Activated naive CD4-positive, alpha-beta T cell treated with anti-CD3 and anti-CD28 coated beads, Interleukin-2, amount 50 U/mL, for 24 hours (primary cell): Measurements from ENCODE around the gene STARD13.

Source experiments
- H3K27ac Mint-ChIP-seq: one replicate; pipeline ENCODE4 v1.8.0; 2021; ENCODE audit warnings: mild to moderate bottlenecking, mixed read lengths
- H3K27me3 Mint-ChIP-seq: one replicate; pipeline ENCODE4 v1.8.0; 2021; ENCODE audit warnings: mixed read lengths
- H3K36me3 Mint-ChIP-seq: one replicate; pipeline ENCODE4 v1.8.0; 2021; ENCODE audit warnings: mixed read lengths
- H3K4me1 Mint-ChIP-seq: one replicate; pipeline ENCODE4 v1.8.0; 2021; ENCODE audit warnings: mixed read lengths
- H3K4me3 Mint-ChIP-seq: one replicate; pipeline ENCODE4 v1.8.0; 2021; ENCODE audit warnings: mild to moderate bottlenecking, mixed read lengths
- H3K9me3 Mint-ChIP-seq: one replicate; pipeline ENCODE4 v1.8.0; 2021; ENCODE audit warnings: mixed read lengths

Gene STARD13

GRCh38 chr13:33193428-33193974 is 92.1 kb downstream of the STARD13 start:
- Mint-ChIP-seq H3K27me3 (peaks cover 10% of the 10 kb centered on the region), H3K9me3 (no peaks in the 10 kb centered on the region), H3K36me3 (no peaks in the 10 kb centered on the region), H3K4me3 (no peak overlapping the region), H3K27ac (no peak overlapping the region), H3K4me1 (no peaks in the 10 kb centered on the region)

DNA sequence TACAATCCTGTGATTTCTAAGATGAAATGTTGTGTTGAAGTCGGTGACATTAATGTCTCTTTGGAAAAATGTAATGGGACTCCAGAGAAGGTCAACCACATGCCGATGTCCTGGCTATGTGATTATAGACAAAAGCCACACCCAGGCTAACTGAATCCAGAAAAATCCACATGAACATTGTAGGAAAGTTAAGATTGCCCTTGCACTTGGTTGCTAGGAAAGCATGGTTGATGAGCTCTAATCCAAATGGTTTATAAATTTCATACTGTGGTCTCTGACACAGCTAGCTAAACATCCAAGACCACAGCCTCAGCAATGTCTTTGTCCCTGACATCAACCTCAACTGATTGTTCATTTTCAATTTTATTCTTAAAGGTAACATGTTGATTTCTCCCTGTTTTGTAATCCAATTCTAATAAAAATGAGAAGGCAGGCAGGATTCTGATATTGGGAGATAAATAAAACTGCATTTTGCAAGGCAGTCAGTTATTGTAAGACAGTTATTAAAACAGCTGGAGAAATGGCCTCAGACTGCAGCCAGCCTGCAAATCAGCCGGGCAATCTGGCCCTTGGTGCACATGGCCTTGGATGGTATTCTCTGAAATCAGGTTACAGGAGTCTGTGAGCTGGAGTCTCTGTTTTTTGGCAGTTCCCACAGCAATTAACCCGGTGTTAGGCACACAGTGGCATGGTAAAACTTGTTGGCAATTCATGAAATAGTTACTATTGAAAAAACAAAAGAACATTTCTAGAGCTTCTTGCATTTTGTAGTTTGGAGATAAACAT is 93.9 kb downstream of the STARD13 start:
- Mint-ChIP-seq H3K36me3 (no peaks in the 10 kb centered on the region), H3K4me1 (no peaks in the 10 kb centered on the region), H3K27me3 (peaks cover 6% of the 10 kb centered on the region), H3K9me3 (no peaks in the 10 kb centered on the region), H3K27ac (no peak overlapping the region), H3K4me3 (no peak overlapping the region)

- no peak overlapping the region for H3K27ac Mint-ChIP-seq
- no peaks in the 10 kb centered on the region for H3K4me1 Mint-ChIP-seq
- no peak overlapping the region for H3K4me3 Mint-ChIP-seq
- H3K9me3 Mint-ChIP-seq = no peaks in the 10 kb centered on the region
- no peaks in the 10 kb centered on the region for H3K36me3 Mint-ChIP-seq
- H3K27me3 Mint-ChIP-seq = peaks cover 6% of the 10 kb centered on the region
These were observed 96.1 kb downstream of the STARD13 start for GRCh38 chr13:33189470-33189869.

DNA sequence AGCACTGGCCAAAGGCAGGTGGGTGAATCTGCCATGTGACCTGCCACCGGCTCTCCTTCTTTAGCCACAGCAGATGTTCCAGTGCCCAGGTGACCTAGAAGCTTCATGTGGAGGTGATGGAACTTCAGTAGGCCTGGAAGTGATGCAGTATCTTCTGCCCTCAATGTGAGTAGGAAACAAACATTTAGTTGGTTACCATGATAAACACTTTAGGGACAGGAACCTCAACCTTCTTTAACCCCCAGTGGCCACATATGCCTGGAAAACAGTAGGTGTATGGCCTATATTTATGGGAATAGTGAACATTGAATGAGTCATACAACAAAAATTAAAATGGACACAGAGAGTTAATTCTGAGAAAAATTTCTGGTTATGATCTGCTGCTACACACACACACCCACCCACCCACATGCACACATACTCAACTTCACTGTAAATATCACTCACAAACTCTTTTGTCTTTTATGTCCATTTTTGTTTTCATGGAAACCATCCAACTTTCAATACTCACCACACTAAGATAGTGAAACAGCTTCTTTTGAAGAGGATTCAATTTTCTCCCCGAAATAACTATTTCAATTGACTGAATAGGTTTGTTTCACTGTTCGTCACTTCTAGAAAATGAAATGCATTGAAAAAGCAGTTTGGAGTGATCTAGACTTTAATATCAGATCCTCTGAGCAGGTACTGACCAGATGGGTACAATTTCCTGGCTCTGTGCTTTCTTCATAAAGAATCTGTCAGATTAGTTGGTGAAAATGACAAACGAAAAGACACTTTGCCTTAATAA is 97.3 kb downstream of the STARD13 start:
- no peaks in the 10 kb centered on the region for H3K36me3 Mint-ChIP-seq
- H3K4me1 Mint-ChIP-seq = no peaks in the 10 kb centered on the region
- H3K27ac Mint-ChIP-seq = no peak overlapping the region
- H3K4me3 Mint-ChIP-seq = no peak overlapping the region
- H3K9me3 Mint-ChIP-seq = no peaks in the 10 kb centered on the region
- peaks cover 9% of the 10 kb centered on the region for H3K27me3 Mint-ChIP-seq

DNA sequence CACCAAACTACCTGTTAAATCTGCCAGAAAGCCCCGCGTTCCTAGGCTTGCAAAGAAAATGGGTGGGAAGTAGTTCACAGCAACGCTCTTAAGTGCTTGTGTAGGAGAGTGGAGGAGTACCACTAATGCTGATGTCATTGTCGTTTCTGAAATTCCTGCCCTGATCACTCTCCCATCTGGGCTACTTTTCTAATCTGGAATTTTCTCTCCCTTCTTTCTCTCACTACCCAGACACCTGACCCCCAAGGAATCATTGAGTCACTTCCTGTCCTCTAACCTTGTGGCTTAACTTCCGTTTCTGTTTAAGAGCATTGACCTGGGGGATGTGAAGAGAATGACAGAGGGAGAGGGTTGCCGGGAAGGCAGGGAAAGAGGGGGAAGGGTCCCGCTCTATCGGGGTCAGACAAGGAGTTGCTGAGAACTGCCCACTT is 98.7 kb downstream of the STARD13 start:
- Mint-ChIP-seq H3K9me3 (no peaks in the 10 kb centered on the region), H3K36me3 (no peaks in the 10 kb centered on the region), H3K27me3 (peaks cover 16% of the 10 kb centered on the region), H3K27ac (no peak overlapping the region), H3K4me3 (no peak overlapping the region), H3K4me1 (no peaks in the 10 kb centered on the region)

- Mint-ChIP-seq H3K27me3 (peaks cover 22% of the 10 kb centered on the region), H3K4me3 (no peak overlapping the region), H3K9me3 (no peaks in the 10 kb centered on the region), H3K27ac (no peak overlapping the region), H3K36me3 (no peaks in the 10 kb centered on the region), H3K4me1 (no peaks in the 10 kb centered on the region)
These were observed 99.7 kb downstream of the STARD13 start for GRCh38 chr13:33185853-33186252.

- no peaks in the 10 kb centered on the region for H3K4me1 Mint-ChIP-seq
- no peaks in the 10 kb centered on the region for H3K9me3 Mint-ChIP-seq
- no peaks in the 10 kb centered on the region for H3K36me3 Mint-ChIP-seq
- H3K27ac Mint-ChIP-seq = no peak overlapping the region
- no peak overlapping the region for H3K4me3 Mint-ChIP-seq
- peaks cover 22% of the 10 kb centered on the region for H3K27me3 Mint-ChIP-seq
These were observed 101.0 kb downstream of the STARD13 start for GRCh38 chr13:33184530-33184929.

DNA sequence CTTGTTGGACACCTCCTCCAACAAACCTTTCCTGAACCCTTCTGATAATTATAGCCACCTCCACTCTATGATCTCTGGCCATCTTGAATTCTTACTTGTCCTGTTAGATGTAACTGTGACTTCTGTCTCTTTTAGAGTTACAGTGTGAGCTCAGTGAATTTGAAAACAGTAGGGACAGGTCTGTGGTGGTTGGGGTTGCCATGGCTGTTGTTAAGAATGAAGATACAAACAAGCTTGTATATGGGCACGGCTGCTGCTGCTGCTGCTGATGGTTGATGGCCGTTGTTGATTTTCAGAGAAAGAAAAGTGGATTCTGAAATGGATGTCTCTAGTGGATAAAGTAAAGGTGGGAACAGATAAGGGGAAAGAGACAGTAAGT is 101.5 kb downstream of the STARD13 start:
- H3K9me3 Mint-ChIP-seq = no peaks in the 10 kb centered on the region
- H3K36me3 Mint-ChIP-seq = no peaks in the 10 kb centered on the region
- no peak overlapping the region for H3K4me3 Mint-ChIP-seq
- no peak overlapping the region for H3K27ac Mint-ChIP-seq
- H3K27me3 Mint-ChIP-seq = peaks cover 22% of the 10 kb centered on the region
- H3K4me1 Mint-ChIP-seq = no peaks in the 10 kb centered on the region

GRCh38 chr13:33183431-33184111 is 102.0 kb downstream of the STARD13 start:
- H3K4me1 Mint-ChIP-seq = no peaks in the 10 kb centered on the region
- H3K36me3 Mint-ChIP-seq = no peaks in the 10 kb centered on the region
- H3K27me3 Mint-ChIP-seq = peaks cover 22% of the 10 kb centered on the region
- no peak overlapping the region for H3K27ac Mint-ChIP-seq
- H3K9me3 Mint-ChIP-seq = peaks cover under 1% of the 10 kb centered on the region
- no peak overlapping the region for H3K4me3 Mint-ChIP-seq

- Mint-ChIP-seq H3K36me3 (no peaks in the 10 kb centered on the region), H3K27ac (no peak overlapping the region), H3K4me1 (no peaks in the 10 kb centered on the region), H3K4me3 (no peak overlapping the region), H3K27me3 (peaks cover 22% of the 10 kb centered on the region), H3K9me3 (peaks cover 5% of the 10 kb centered on the region)
These were observed 102.8 kb downstream of the STARD13 start for GRCh38 chr13:33182729-33183128.

DNA sequence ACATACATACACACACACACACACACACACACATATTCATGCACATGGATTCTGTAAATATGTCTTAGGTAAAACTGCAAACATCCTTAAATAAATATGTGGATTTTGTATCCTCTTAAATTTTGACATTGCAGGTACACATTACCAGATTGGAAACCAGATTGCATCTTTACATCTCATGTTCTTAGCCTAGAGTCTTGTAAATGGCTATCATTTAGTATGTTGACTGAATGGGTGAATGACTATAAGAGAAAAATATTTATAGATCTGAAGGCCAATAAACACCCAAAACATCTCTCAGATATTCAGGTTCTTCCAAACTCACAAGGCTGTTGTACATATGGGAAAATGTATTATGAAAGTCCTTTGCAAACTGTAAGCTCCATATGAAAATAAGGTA is 104.3 kb downstream of the STARD13 start:
- no peaks in the 10 kb centered on the region for H3K36me3 Mint-ChIP-seq
- peaks cover 22% of the 10 kb centered on the region for H3K27me3 Mint-ChIP-seq
- no peak overlapping the region for H3K4me3 Mint-ChIP-seq
- peaks cover 5% of the 10 kb centered on the region for H3K9me3 Mint-ChIP-seq
- H3K4me1 Mint-ChIP-seq = no peaks in the 10 kb centered on the region
- no peak overlapping the region for H3K27ac Mint-ChIP-seq

- no peak overlapping the region for H3K27ac Mint-ChIP-seq
- peaks cover 5% of the 10 kb centered on the region for H3K9me3 Mint-ChIP-seq
- H3K4me3 Mint-ChIP-seq = no peak overlapping the region
- H3K27me3 Mint-ChIP-seq = peaks cover 19% of the 10 kb centered on the region
- H3K4me1 Mint-ChIP-seq = no peaks in the 10 kb centered on the region
- no peaks in the 10 kb centered on the region for H3K36me3 Mint-ChIP-seq
These were observed 105.3 kb downstream of the STARD13 start for GRCh38 chr13:33180122-33180804.

DNA sequence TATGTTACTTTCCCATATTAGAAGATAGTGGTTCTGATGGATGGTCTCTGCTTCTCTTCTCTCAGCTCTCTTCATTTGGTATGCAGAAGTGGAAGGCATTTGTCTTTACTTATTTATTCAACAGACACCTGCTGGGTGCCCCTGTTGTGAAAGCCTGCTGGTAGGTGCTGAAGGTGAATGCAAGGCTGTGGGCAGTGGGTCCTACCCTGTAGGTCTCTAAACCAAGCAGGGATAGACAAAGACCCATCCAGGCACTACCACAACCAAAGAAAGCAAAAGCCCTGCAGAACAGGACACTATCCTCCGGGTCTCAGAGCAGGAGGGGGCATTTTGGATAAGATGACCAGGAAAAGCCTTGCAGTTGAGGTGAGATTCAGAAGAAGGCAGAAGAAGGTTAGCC is 106.1 kb downstream of the STARD13 start:
- H3K36me3 Mint-ChIP-seq = no peaks in the 10 kb centered on the region
- H3K27ac Mint-ChIP-seq = no peak overlapping the region
- H3K4me3 Mint-ChIP-seq = no peak overlapping the region
- no peaks in the 10 kb centered on the region for H3K4me1 Mint-ChIP-seq
- H3K27me3 Mint-ChIP-seq = peaks cover 22% of the 10 kb centered on the region
- peaks cover 5% of the 10 kb centered on the region for H3K9me3 Mint-ChIP-seq

- H3K4me1 Mint-ChIP-seq = no peaks in the 10 kb centered on the region
- H3K36me3 Mint-ChIP-seq = no peaks in the 10 kb centered on the region
- H3K27me3 Mint-ChIP-seq = peaks cover 23% of the 10 kb centered on the region
- H3K27ac Mint-ChIP-seq = no peak overlapping the region
- no peak overlapping the region for H3K4me3 Mint-ChIP-seq
- peaks cover 5% of the 10 kb centered on the region for H3K9me3 Mint-ChIP-seq
These were observed 107.2 kb downstream of the STARD13 start for GRCh38 chr13:33178209-33178840.
